22Rv1 (cell line): ENCODE measurements around the gene CXCR4.

Experiments
- H3K27ac ChIP-seq: fragments of 450-650 bp; 2 replicates; pipeline ENCODE4 v1.5.1; 2017
- CTCF ChIP-seq: fragments of 450-650 bp; IDR thresholded peaks from 2 replicates; pipeline ENCODE4 v1.5.1; 2017; ENCODE audit warnings: mild to moderate bottlenecking
- ZFX ChIP-seq: fragments of 450-650 bp; IDR thresholded peaks from 2 replicates; pipeline ENCODE4 v1.6.1; 2017; ENCODE audit warnings: antibody characterized with exemption, borderline replicate concordance

The CXCR4 gene

DNA sequence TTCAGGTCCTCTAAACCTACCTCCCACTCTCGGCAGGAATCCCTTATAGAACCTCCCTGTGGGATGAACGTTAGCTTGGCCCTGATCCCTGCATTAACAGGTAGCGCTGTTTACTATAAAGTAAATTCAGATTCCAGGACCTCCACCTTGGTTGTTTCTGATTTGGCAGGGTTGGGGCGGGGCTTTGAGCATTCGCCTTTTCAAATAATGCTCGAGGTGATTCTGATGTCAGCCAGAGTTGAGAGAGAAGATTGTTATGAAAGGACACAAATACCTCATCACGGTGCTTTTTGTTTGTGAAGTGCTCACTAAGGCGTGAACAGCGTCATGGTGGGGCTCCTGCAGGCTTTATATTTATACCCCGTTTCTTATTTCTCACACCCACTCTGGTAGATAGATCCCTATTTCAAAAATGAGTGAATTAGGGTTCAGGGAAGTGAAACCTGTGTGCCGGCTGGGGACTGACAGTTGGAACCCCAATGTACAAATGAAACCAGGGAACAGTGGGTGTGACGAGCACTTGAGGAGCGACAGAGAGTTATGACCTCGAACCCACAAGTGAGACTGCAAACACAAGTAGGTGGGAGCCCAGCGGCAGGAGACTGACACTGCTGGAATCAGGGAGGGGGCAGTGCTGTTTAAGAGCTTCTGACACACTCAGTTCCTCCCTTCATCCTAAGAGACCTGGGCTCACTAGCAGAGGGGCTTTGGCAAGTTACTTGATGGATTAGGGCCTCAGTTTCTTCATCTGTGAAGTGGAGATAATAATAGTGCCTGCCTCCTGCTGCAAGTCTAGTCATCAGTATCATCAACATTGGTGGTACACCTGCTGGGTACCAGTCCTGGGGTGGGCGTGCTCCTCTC, 14.2 kb upstream of the CXCR4 start:
- H3K27ac ChIP-seq: no peak overlapping the region
- TF ChIP-seq CTCF (no peak), ZFX (no peak)

DNA sequence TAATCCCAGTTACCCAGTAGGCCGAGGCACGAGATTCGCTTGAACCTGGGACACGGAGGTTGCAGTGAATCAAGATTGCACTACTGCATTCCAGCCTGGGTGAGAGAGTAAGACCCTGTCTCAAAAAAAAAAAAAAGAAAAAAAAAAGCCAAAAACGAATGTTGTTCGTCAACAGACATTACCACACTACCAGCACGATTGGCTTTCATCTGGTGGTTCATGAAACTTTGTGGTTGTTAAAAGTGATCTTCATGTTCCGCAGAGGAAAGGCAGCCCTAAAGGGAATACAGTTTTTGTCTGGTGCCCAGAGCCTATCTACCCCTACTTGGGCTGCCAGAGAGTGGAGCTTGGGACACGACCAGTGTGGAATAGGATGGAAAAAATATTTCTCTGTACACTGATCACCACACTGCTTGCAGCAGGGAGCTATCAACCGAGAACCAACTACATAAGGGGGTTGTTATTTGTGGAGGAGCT, 13.6 kb upstream of the CXCR4 start:
- no peak overlapping the region for H3K27ac ChIP-seq
- TF ChIP-seq CTCF (no peak), ZFX (no peak)

- TF ChIP-seq CTCF (no peak), ZFX (no peak)
Observed at GRCh38 chr2:136130511-136130910, 12.6 kb upstream of the CXCR4 start.

DNA sequence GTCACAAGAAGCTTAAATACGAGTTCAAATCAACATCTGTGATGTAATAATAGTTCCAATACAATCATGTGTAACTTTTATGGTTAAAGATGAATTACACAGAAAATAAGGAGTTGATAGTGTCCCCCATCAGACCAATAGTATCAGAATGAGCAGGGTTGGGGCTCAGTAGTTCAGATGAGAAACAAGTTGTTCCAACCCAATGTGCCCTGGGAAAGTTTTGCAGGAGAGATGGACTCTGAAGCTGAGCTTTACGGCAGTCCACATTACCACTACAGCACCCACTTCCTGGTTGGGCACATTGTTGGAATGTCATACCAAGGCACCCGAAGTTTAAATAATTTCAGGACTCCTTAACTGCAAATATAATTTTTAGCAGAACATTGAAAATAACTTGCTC, 12.1 kb upstream of the CXCR4 start:
- no peak for TF ChIP-seq CTCF
- TF ChIP-seq ZFX: no peak
- H3K27ac ChIP-seq: no peak overlapping the region

More at GRCh38 chr2:136130511-136130910, 12.6 kb upstream of the CXCR4 start:
- H3K27ac ChIP-seq: no peak overlapping the region

- no peak overlapping the region for H3K27ac ChIP-seq
- TF ChIP-seq ZFX (no peak), CTCF (no peak)
Observed at GRCh38 chr2:136129601-136130000, 11.7 kb upstream of the CXCR4 start.

- no peak for TF ChIP-seq ZFX
- TF ChIP-seq CTCF: no peak
- no peak overlapping the region for H3K27ac ChIP-seq
Observed at GRCh38 chr2:136128905-136129304, 11.0 kb upstream of the CXCR4 start.

GRCh38 chr2:136128366-136128765, 10.4 kb upstream of the CXCR4 start:
- no peak for TF ChIP-seq ZFX
- H3K27ac ChIP-seq: no peak overlapping the region

- no peak for TF ChIP-seq CTCF
- no peak for TF ChIP-seq ZFX
- no peak overlapping the region for H3K27ac ChIP-seq
Observed at GRCh38 chr2:136127356-136127755, 9.4 kb upstream of the CXCR4 start.
